Measurements from ENCODE around the gene TMEM106C. TPM values are rescaled to one million over a fixed set of nuclear protein-coding genes. Genes with fewer than 3 reads are reported as not detected.

Gene TMEM106C
- total and polyA plus RNA-seq, 2 donors from 2014 or later: 51.7 to 126 TPM

- no peaks in the 10 kb centered on the region for H3K4me1 ChIP-seq (ENCODE audit: control insufficient read depth in 2 of 3, insufficient read depth in 2 of 3, low read depth in 1 of 3, low read length in 3 of 3)
- no peak for TF ChIP-seq CTCF (IDR thresholded peaks at IDR 0.05; ENCODE audit: borderline replicate concordance, extremely low read depth, insufficient read depth)
- DNase-seq (no peak), FAIRE-seq (no peak)
- no peaks in the 10 kb centered on the region for H3K36me3 ChIP-seq (ENCODE audit: control insufficient read depth in 2 of 3, insufficient read depth in 3 of 3, low read length in 3 of 3)
- no peak overlapping the region for H3K27ac ChIP-seq (ENCODE audit: low read depth in 2 of 2, low read length in 2 of 2)
- no peaks in the 10 kb centered on the region for H3K9me3 ChIP-seq (ENCODE audit: control insufficient read depth in 2 of 3, insufficient read depth in 1 of 3, low read length in 3 of 3)
- no peak overlapping the region for H3K4me3 ChIP-seq (ENCODE audit: low read length in 3 of 3)
- intact Hi-C loops (cut with DNase I): no loop called here
- H3K9ac ChIP-seq (ENCODE audit: low read length in 3 of 3): no peak overlapping the region
- no peaks in the 10 kb centered on the region for H3K27me3 ChIP-seq (ENCODE audit: control insufficient read depth, insufficient read depth, low read length)
These were observed 15.8 kb downstream of the TMEM106C start for GRCh38 chr12:47979166-47979565.

GRCh38 chr12:47979686-47980085 is 16.3 kb downstream of the TMEM106C start:
- no peaks in the 10 kb centered on the region for H3K4me1 ChIP-seq (ENCODE audit: control insufficient read depth in 2 of 3, insufficient read depth in 2 of 3, low read depth in 1 of 3, low read length in 3 of 3)
- H3K36me3 ChIP-seq (ENCODE audit: control insufficient read depth in 2 of 3, insufficient read depth in 3 of 3, low read length in 3 of 3): no peaks in the 10 kb centered on the region
- TF ChIP-seq CTCF (IDR thresholded peaks at IDR 0.05; ENCODE audit: borderline replicate concordance, extremely low read depth, insufficient read depth): no peak
- H3K27ac ChIP-seq (ENCODE audit: low read depth in 2 of 2, low read length in 2 of 2): no peak overlapping the region
- no peak overlapping the region for H3K9ac ChIP-seq (ENCODE audit: low read length in 3 of 3)
- FAIRE-seq: no peak
- H3K4me3 ChIP-seq (ENCODE audit: low read length in 3 of 3): no peak overlapping the region
- no peak for DNase-seq
- H3K9me3 ChIP-seq (ENCODE audit: control insufficient read depth in 2 of 3, insufficient read depth in 1 of 3, low read length in 3 of 3): no peaks in the 10 kb centered on the region
- H3K27me3 ChIP-seq (ENCODE audit: control insufficient read depth, insufficient read depth, low read length): no peaks in the 10 kb centered on the region
- intact Hi-C loops (cut with DNase I): no loop called here

- FAIRE-seq: no peak
- Histone ChIP-seq H3K4me3 (ENCODE audit: low read length in 3 of 3) (no peak overlapping the region), H3K36me3 (ENCODE audit: control insufficient read depth in 2 of 3, insufficient read depth in 3 of 3, low read length in 3 of 3) (no peaks in the 10 kb centered on the region), H3K4me1 (ENCODE audit: control insufficient read depth in 2 of 3, insufficient read depth in 2 of 3, low read depth in 1 of 3, low read length in 3 of 3) (no peaks in the 10 kb centered on the region), H3K9me3 (ENCODE audit: control insufficient read depth in 2 of 3, insufficient read depth in 1 of 3, low read length in 3 of 3) (no peaks in the 10 kb centered on the region), H3K9ac (ENCODE audit: low read length in 3 of 3) (no peak overlapping the region), H3K27me3 (ENCODE audit: control insufficient read depth, insufficient read depth, low read length) (no peaks in the 10 kb centered on the region), H3K27ac (ENCODE audit: low read depth in 2 of 2, low read length in 2 of 2) (no peak overlapping the region)
- DNase-seq: no peak
- no peak for TF ChIP-seq CTCF (IDR thresholded peaks at IDR 0.05; ENCODE audit: borderline replicate concordance, extremely low read depth, insufficient read depth)
- intact Hi-C loops (cut with DNase I): no loop called here
These were observed 16.8 kb downstream of the TMEM106C start for GRCh38 chr12:47980197-47980596.

GRCh38 chr12:47980779-47981495 is 17.5 kb downstream of the TMEM106C start:
- DNase-seq (no peak), FAIRE-seq (no peak)
- Histone ChIP-seq H3K27me3 (ENCODE audit: control insufficient read depth, insufficient read depth, low read length) (no peaks in the 10 kb centered on the region), H3K36me3 (ENCODE audit: control insufficient read depth in 2 of 3, insufficient read depth in 3 of 3, low read length in 3 of 3) (no peaks in the 10 kb centered on the region), H3K27ac (ENCODE audit: low read depth in 2 of 2, low read length in 2 of 2) (no peak overlapping the region), H3K4me3 (ENCODE audit: low read length in 3 of 3) (no peak overlapping the region), H3K9me3 (ENCODE audit: control insufficient read depth in 2 of 3, insufficient read depth in 1 of 3, low read length in 3 of 3) (no peaks in the 10 kb centered on the region), H3K4me1 (ENCODE audit: control insufficient read depth in 2 of 3, insufficient read depth in 2 of 3, low read depth in 1 of 3, low read length in 3 of 3) (no peaks in the 10 kb centered on the region), H3K9ac (ENCODE audit: low read length in 3 of 3) (no peak overlapping the region)
- intact Hi-C loops (cut with DNase I): no loop called here
- no peak for TF ChIP-seq CTCF (IDR thresholded peaks at IDR 0.05; ENCODE audit: borderline replicate concordance, extremely low read depth, insufficient read depth)
